Measurements from ENCODE around the gene SERPIND1.
"Not testable (repeated sequence)": the region's sequence is repeated elsewhere in the genome, so short reads cannot be mapped to it uniquely, and the experiment has no call there.

SERPIND1 gene

GRCh38 chr22:20764729-20765128 lies 9.2 kb upstream of the SERPIND1 start:
- H3K27me3 ChIP-seq (ENCODE audit: insufficient read depth, low read length, poor library complexity, severe bottlenecking) = no peaks in the 10 kb centered on the region
- no peaks in the 10 kb centered on the region for H3K9me3 ChIP-seq (ENCODE audit: insufficient read depth, low read depth, low read length)
- H3F3A ChIP-seq (ENCODE audit: low read depth) = no peaks in the 10 kb centered on the region
- no peaks in the 10 kb centered on the region for H3K9me2 ChIP-seq (replicated peaks; ENCODE audit: low read depth, low read length)
- no peak overlapping the region for H3K4me2 ChIP-seq (ENCODE audit: low read depth, low read length, poor library complexity, severe bottlenecking)
- H3K4me1 ChIP-seq (ENCODE audit: insufficient read depth, low read length, poor library complexity, severe bottlenecking) = peaks cover 23% of the 10 kb centered on the region
- peaks cover 50% of the 10 kb centered on the region; the same call in 1 of the 2 replicates for H3K36me3 ChIP-seq (ENCODE audit: insufficient read depth, low read length)
- H3K9ac ChIP-seq (ENCODE audit: low read depth, low read length, poor library complexity, severe bottlenecking) = no peak overlapping the region
- H3K4me3 ChIP-seq (ENCODE audit: low read length, poor library complexity, severe bottlenecking) = no peak overlapping the region
- no peak overlapping the region for H2AFZ ChIP-seq (ENCODE audit: low read length)
- no peak for TF ChIP-seq EZH2phosphoT487 (IDR thresholded peaks at IDR 0.05; ENCODE audit: borderline replicate concordance)
- TF ChIP-seq CTCF (conservative IDR thresholded peaks at IDR 0.05; ENCODE audit: low read length) = no peak
- H4K20me1 ChIP-seq (ENCODE audit: insufficient read depth, low read length, poor library complexity, severe bottlenecking) = no peaks in the 10 kb centered on the region
- no peaks in the 10 kb centered on the region; the same call in 1 of the 2 replicates for H3K79me2 ChIP-seq (ENCODE audit: insufficient read depth, low read length)

GRCh38 chr22:20765938-20766337 lies 8.0 kb upstream of the SERPIND1 start:
- Histone ChIP-seq H3K4me1 (ENCODE audit: insufficient read depth, low read length, poor library complexity, severe bottlenecking) (peaks cover 25% of the 10 kb centered on the region), H3K9me3 (ENCODE audit: insufficient read depth, low read depth, low read length) (no peaks in the 10 kb centered on the region), H3K79me2 (ENCODE audit: insufficient read depth, low read length) (no peaks in the 10 kb centered on the region; the same call in 1 of the 2 replicates), H3K4me3 (ENCODE audit: low read length, poor library complexity, severe bottlenecking) (no peak overlapping the region), H4K20me1 (ENCODE audit: insufficient read depth, low read length, poor library complexity, severe bottlenecking) (no peaks in the 10 kb centered on the region), H2AFZ (ENCODE audit: low read length) (no peak overlapping the region), H3K27me3 (ENCODE audit: insufficient read depth, low read length, poor library complexity, severe bottlenecking) (no peaks in the 10 kb centered on the region), H3K4me2 (ENCODE audit: low read depth, low read length, poor library complexity, severe bottlenecking) (no peak overlapping the region), H3K9me2 (replicated peaks; ENCODE audit: low read depth, low read length) (no peaks in the 10 kb centered on the region), H3K36me3 (ENCODE audit: insufficient read depth, low read length) (peaks cover 44% of the 10 kb centered on the region; the same call in 1 of the 2 replicates), H3F3A (ENCODE audit: low read depth) (no peaks in the 10 kb centered on the region), H3K9ac (ENCODE audit: low read depth, low read length, poor library complexity, severe bottlenecking) (peak overlapping the region; percentile 16)
- TF ChIP-seq EZH2phosphoT487 (IDR thresholded peaks at IDR 0.05; ENCODE audit: borderline replicate concordance) (no peak), CTCF (conservative IDR thresholded peaks at IDR 0.05; ENCODE audit: low read length) (no peak)

GRCh38 chr22:20766530-20766929 lies 7.4 kb upstream of the SERPIND1 start:
- Histone ChIP-seq H3K27me3 (ENCODE audit: insufficient read depth, low read length, poor library complexity, severe bottlenecking) (no peaks in the 10 kb centered on the region), H3K4me2 (ENCODE audit: low read depth, low read length, poor library complexity, severe bottlenecking) (no peak overlapping the region)

GRCh38 chr22:20769496-20769826 lies 4.5 kb upstream of the SERPIND1 start:
- not testable (repeated sequence) for H3K79me2 ChIP-seq (ENCODE audit: insufficient read depth, low read length)

More at GRCh38 chr22:20766530-20766929, 7.4 kb upstream of the SERPIND1 start:
- H3F3A ChIP-seq (ENCODE audit: low read depth) = no peaks in the 10 kb centered on the region
- no peak overlapping the region for H3K9ac ChIP-seq (ENCODE audit: low read depth, low read length, poor library complexity, severe bottlenecking)
- no peaks in the 10 kb centered on the region; the same call in 1 of the 2 replicates for H3K79me2 ChIP-seq (ENCODE audit: insufficient read depth, low read length)
- peaks cover 25% of the 10 kb centered on the region for H3K4me1 ChIP-seq (ENCODE audit: insufficient read depth, low read length, poor library complexity, severe bottlenecking)
- no peak for TF ChIP-seq CTCF (conservative IDR thresholded peaks at IDR 0.05; ENCODE audit: low read length)
- no peak for TF ChIP-seq EZH2phosphoT487 (IDR thresholded peaks at IDR 0.05; ENCODE audit: borderline replicate concordance)
- H3K9me3 ChIP-seq (ENCODE audit: insufficient read depth, low read depth, low read length) = no peaks in the 10 kb centered on the region
- H3K4me3 ChIP-seq (ENCODE audit: low read length, poor library complexity, severe bottlenecking) = no peak overlapping the region
- H4K20me1 ChIP-seq (ENCODE audit: insufficient read depth, low read length, poor library complexity, severe bottlenecking) = no peaks in the 10 kb centered on the region
- H3K36me3 ChIP-seq (ENCODE audit: insufficient read depth, low read length) = peaks cover 38% of the 10 kb centered on the region; the same call in 1 of the 2 replicates
- H3K9me2 ChIP-seq (replicated peaks; ENCODE audit: low read depth, low read length) = no peaks in the 10 kb centered on the region
- no peak overlapping the region for H2AFZ ChIP-seq (ENCODE audit: low read length)

More at GRCh38 chr22:20769496-20769826, 4.5 kb upstream of the SERPIND1 start:
- peak overlapping the region; percentile 40 for H3K4me3 ChIP-seq (ENCODE audit: low read length, poor library complexity, severe bottlenecking)
- not testable (repeated sequence) for H2AFZ ChIP-seq (ENCODE audit: low read length); H4K20me1 ChIP-seq (ENCODE audit: insufficient read depth, low read length, poor library complexity, severe bottlenecking); H3K9me2 ChIP-seq (replicated peaks; ENCODE audit: low read depth, low read length); H3K9me3 ChIP-seq (ENCODE audit: insufficient read depth, low read depth, low read length); H3F3A ChIP-seq (ENCODE audit: low read depth); H3K27me3 ChIP-seq (ENCODE audit: insufficient read depth, low read length, poor library complexity, severe bottlenecking)
- peaks cover 25% of the 10 kb centered on the region for H3K4me1 ChIP-seq (ENCODE audit: insufficient read depth, low read length, poor library complexity, severe bottlenecking)
- peak overlapping the region; percentile 60 for H3K4me2 ChIP-seq (ENCODE audit: low read depth, low read length, poor library complexity, severe bottlenecking)
- peaks cover 16% of the 10 kb centered on the region; the same call in 1 of the 2 replicates for H3K36me3 ChIP-seq (ENCODE audit: insufficient read depth, low read length)
- peak overlapping the region; percentile 49 for H3K9ac ChIP-seq (ENCODE audit: low read depth, low read length, poor library complexity, severe bottlenecking)
